Measurements from ENCODE around the gene NFIA.
"Not testable (repeated sequence)": the region's sequence is repeated elsewhere in the genome, so short reads cannot be mapped to it uniquely, and the experiment has no call there.

NFIA gene

DNA sequence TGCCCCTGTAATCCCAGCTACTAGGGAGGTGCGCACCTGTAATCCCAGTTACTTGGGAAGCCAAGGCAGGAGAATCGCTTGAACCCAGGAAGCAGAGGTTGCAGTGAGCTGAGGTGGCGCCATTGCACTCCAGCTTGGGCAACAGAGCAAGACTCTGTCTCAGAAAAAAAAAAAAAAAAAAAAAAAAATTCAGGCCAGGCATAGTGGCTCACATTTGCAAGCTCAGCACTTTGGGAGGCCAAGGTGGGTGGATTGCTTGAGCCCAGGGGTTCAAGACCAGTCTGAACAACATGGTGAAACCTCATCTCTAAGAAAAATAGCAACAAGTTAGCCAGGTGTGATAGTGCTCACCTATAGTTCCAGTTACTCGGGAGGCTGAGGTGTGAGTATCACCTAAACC, 20.8 kb upstream of the NFIA start:
- DNase-seq: not testable (repeated sequence)

DNA sequence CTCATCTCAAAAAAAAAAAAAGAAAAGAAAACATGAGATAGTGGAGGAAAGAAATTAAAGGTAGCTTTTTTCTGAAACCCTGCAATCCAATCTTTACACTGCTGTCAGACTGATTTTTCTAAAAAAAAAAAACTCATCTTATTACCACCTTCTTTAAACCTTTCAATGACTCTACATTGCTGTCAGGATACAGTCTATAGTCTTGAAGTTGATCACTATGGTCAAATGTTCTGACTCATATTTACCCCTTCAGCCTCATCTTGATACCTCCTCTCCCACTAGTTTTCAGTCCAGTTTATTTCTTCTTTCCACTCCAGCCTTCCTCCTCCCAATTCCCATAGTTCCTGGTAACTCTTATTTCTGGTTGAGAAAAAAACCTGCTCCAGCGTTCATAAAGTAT, 17.7 kb upstream of the NFIA start:
- DNase-seq: no peak

DNA sequence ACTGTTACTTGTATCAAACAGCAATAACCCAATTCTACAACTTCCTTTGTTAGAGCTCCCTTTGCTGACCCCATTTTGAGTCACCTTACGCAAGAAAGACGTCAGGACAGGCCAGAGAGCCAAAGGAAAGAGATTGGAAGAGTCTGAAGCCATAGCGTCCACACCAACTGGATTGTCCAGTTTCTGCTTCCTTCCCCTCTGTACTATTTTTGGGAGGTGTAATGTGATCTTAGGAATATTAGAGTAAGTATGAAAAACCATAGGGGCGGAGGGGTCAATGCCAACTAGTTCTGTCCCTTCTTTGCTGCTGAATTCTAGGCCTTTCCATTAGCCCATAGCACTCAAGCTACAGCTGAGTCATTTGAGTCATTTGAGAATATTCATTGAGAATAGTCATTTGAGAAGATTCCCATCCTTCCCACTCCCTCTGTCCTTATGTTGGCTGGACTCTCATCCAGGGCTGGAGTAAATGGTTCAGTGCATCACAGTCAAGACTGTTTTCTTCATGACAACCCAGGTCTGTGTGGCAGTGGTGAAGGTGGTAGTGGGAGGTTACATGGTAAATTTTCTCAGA, 14.8 kb upstream of the NFIA start:
- no peak for DNase-seq

DNA sequence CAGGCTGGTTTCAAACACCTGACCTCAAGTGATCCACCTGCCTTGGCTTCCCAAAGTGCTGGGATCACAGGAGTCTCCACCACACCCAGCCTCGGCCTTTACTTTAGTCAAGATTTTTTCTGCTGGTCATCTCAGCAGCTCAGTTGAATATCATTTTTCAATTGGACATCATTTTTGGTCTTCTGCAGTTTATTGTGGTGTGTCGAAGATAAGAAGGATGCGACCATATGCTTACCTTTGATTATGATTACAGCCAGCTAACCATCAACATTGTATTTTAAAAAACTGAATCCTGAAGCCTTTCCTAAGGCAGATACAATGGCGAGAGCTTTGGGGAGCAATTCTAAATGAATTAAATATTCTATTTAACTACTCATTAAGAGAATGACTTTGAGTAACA, 12.3 kb upstream of the NFIA start:
- DNase-seq: no peak

DNA sequence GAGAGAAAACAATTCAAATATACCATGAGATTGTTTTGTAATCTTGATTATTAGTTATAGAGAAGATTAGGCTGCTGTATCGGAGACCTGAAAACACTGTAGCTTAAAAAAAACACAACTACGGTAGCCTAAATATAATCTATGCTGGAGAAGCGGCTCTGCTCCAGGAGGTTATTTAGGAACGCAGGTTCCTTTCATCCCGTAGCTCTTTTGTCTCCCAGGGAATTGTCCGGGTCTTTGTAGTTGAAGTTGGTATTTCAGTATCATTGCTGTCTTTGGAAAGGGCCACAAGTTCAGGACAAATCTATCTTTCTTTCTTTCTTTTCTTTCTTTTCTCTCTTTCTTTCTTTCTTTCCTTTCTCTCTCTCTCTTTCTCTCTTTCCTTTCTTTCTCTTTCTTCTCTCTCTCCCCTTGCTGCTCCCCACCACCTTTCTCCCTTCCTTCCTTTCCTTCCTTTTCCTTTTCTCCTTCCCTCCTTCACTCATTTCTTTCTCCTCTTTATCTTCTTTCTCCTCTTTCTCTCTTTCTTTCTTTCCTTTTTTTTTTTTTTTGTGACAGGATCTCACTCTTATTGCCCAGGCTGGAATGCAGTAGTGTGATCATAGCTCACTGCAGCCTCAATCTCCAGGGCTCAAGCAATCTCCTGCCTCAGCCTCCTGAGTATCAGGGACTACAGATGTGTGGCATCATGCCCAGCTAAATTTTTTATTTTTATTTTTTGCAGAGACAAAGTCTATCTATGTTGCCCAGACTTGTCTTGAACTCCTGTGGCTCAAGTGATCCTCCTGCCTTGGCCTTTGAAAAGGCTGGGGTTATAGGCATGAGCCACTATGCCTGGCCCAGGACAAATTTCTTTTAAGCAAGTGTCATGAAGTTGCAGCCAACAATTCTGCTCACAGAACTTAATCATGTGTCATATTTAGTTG, 10.9 kb upstream of the NFIA start:
- no peak for DNase-seq

DNA sequence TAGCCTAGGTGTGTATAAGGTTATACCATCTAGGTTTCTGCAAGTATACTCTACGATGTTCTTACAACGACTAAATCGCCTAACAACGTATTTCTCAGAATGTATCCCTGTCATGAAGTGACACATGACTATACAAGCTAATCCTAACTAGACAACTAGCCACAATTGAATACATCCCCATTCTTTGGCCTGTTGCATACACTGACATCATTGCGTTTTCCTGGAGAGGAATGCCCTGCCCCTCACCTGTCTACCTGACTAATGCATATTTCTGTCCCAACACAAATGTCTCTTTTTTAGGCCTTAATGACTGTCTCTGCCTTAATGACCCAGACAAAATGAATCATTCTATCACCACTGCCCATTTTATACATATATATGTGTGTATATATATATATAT, 8.5 kb upstream of the NFIA start:
- no peak for DNase-seq

DNA sequence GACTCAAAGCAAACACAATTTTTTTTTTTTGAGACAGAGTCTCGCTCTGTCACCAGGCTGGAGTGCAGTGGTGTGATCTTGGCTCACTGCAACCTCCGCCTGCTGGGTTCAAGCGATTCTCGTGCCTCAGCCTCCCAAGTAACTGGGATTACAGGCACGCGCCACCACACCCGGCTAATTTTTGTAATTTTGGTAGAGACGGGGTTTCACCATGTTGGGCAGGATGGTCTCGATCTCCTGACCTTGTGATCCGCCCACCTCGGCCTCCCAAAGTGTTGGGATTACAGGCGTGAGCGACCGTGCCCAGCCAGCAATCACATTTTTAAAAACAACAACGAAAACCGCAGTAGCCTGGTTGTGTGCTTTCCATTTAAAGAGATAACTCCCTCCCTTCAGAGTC, 6.5 kb upstream of the NFIA start:
- not testable (repeated sequence) for DNase-seq

DNA sequence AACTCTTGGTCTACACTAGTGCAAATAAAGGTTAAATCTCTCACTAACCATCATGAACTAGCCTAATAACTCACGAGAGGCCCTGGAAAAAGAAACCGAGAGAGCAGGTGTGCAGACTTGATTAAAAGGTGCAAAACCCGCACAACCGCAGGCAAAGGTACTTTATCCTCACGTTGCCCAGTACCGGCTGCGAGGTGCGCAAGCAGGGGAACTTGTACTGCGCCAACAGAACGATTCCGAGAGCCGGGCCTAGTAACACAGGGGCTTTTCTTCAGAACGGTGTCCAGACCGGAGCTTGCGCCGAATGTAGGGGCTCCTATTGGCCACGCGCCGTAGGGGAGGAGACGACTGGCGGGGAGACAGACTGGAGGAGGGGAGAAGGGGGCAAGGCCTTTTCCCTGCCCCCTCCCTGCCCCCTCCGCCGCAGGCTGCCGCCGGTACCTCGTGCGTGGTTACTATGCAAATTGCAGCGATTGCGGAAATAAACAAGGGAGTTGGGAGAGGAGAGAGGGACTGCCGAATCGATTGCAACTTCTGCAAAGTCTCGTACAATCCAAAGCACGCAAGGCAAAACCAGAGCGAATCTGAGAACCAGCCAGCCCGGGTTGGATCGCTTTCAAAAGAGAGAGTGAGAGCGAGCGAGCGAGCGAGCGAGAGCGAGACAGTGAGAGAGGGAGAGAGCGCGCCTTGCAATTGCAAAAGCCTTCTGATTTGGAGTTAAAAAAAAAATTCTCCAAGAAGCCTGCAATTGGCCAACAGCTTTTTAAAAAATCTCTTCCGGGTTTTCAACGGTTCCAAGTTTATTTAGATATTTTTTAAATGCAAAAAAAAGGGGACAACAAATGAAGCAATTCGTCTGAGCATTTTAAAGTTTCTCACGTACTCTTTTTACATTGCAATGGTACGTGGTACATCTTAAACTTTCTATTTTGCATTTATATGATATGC, 5.4 kb upstream of the NFIA start:
- peak; percentile 94 for DNase-seq

DNA sequence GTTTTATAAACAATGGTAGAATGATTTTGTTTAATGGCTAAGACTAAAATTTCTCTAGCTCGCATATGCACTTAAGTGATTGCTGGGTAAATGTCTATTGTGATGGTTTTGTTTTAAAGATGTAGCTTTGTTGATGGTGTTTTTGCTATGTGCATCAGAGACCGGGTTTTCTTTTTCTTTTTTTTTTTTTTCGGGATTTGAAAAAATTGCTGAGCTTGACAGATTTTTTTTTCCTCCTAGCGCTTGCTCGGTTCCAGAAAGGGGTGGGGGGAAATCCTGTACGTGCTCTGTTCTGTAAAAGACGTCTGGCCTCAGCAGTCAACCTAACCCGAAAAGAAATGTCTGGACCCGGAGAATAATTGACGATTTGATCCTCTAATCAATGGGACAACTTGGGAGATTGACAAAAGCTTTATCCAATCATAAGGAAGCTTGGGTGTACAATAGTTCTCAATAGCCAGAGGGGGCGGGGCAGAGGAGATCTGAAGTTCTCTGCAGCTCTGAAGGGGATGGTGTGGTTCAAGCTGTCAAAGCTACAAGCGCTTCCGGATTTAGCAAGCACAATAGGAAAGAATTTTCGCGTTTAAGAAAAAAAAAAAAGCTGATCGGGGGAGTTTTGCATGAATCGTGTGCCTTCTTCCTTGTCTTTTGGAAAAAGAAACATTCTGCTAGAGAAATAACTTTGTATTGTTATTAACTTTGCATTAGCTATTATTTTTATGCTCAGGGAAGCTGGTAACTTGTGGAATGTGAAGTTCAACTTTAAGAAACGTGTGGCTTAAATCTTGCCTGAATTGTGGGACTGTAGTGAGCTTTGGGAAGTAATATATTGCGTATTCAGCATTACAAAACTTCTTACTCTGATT, 4.5 kb upstream of the NFIA start:
- DNase-seq: peak; percentile 95

DNA sequence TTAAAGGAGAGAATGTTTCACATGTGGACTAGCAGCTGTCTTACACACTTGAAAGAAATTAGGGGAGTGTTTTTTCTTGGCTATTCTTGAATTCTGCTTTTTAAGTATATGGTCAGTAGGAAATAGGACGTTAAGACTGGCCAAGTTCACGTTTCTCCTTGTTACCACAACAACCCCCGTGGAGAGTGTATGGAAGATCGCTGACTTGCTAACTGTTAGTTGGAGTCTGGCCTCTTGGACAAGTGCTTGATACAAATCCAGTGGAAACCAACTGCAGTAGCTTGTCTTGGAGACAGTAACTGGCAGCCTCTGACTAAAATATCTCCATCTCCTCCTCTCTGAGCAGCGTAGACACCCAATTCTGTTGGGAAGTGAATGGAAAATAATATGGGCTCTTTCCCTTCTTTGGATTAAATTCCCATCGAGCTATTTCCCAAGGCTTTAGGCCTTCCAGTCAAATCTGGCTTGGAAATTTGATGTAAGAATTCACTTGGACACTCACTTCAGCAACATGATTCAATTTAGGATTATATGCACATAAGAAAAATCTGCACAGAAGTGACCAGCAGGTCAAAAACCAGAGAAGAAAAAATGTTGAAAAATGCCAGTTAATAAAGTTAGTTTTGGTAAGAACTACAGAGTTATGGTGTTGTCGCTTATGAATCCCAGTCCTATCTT, 3.6 kb upstream of the NFIA start:
- peak; percentile 88 for DNase-seq

DNA sequence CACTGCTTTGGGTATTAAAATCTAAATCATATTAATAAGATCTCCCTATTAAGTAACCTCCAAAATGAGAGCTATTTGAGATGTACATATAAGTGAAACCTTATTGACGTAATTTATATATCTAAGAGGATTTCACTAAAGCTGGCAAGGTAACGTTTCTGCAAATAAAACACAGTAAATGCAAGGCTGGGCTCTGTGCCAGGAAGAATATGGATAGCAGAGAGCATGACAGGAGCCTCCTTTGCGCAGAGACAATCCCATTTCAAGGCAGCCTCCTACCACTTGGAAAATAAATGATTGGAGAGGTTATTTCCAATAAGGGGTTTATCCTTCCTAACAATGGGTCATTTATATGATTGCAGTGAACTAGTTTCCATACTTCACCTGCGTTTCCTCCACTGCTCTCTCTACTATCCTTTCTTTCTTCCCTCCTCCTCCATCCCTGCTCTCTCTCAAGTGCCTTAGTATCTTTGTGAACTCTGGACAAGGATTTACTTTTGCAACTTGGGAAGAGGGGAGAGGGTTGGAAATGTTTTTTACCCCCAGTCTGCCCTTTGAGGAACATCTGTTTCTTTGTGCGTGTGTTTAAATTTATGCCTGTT, 3.0 kb upstream of the NFIA start:
- peak; percentile 82 for DNase-seq

DNA sequence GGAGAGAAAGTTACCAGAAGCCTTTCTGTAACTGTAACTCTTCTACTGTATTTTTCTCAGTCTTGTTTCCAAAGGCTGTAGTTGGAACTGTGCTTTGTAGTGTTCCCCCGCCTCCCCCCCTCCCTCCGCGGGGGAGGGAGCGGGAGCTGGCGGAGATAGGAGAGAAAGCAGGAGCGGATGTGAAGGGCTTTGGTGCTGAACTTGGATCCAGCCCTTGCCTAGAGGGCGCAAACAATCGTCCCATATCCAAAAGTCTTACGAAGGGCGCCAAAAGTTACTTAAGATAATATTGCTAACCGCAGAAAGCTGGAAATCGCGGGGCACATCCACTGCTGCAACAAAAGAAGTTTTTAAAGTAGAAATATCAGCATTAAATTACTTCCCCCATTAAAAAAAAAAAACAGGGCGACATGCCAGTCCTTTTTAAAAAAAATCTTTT, 2.4 kb upstream of the NFIA start:
- peak; percentile 93 for DNase-seq

DNA sequence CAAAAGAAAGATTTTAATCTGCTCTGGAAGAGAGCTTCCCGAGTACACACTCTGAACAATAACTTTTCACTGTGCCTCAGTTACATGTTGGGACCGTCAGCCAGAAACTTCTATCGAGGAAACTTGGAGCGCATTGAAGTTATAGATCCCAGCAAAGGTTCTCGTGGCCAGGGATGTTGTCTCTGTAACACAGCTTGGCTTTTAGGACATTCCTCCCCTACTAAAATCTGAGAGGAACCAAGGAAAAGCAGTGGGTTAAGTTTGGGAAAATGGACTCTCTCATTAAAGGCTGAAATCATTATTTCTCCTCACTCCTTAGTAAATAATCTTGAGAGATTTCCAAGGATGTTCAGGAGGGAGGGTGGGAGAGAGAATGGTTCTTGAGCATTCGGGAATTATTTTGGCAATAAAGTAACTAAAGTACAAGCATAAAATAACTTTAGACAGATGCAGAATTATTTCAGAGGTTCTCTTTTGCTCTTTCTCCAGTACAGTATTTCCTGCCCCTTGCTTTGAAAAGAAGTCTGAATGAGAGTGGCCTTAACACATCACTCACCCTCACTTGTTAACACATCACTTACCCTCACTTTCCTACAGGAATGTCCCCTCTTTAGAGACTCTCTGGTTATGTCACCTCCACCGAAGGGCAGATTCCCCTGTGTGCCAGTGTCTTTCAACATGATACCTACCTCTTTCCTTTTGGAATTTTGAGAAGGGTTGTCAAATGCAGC, 1.8 kb upstream of the NFIA start:
- DNase-seq: peak; percentile 52

DNA sequence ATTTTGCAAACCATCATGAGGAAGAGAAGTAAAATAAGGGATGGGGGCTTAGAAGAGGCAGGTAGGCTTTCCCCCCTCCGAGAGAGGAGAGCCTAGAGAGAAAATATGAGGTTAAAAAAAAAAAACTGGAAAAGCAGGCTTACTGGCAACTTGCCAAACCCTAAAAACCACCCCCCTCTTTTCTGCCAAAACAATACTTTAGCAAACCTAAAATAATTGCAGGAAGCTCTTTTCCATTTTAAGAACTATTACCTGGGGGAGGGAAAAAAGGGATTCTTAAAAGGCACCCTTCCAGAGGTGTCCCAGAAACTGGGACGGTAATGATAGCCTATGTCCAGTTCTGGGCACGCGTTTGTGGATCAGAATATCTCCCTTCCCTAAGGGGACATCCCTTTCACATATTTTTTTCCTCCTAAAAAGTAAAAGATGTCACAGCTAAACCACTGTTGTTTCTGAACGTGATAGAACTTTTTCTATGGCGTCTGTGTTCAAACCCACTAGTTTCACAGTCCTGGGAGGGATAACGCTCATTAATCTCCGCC, 1.1 kb upstream of the NFIA start:
- DNase-seq: no peak

DNA sequence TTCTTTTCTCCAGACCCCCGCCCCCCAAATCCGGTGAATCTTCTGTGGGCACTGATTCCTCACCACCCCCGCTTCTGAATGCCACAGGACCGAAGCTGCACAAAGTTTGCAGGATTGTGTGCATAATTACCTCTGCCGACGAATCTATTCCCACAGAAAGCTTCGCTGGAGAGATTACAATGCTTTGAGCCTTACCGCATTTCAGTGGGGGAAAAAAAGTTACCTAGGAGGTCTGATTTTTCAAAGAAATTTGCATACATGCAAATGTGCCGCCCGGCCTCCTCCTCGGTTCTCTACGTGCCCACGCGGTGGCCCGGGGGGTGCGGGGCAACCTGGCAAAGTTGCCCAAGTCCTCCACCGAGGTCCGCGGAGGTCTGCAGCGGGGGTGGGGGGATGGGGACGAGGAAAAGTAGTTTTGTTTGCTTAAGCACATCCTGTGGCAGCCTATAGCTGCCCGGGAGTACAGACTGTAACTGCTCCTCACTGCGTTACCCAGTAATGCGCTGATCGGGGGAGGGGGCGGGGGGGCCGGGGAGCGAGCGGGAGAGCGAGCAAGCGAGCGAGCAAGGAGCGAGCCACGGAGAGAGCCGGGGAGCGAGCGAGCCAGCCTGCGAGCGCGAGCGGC, 563 bp upstream of the NFIA start:
- peak; percentile 81 for DNase-seq

DNA sequence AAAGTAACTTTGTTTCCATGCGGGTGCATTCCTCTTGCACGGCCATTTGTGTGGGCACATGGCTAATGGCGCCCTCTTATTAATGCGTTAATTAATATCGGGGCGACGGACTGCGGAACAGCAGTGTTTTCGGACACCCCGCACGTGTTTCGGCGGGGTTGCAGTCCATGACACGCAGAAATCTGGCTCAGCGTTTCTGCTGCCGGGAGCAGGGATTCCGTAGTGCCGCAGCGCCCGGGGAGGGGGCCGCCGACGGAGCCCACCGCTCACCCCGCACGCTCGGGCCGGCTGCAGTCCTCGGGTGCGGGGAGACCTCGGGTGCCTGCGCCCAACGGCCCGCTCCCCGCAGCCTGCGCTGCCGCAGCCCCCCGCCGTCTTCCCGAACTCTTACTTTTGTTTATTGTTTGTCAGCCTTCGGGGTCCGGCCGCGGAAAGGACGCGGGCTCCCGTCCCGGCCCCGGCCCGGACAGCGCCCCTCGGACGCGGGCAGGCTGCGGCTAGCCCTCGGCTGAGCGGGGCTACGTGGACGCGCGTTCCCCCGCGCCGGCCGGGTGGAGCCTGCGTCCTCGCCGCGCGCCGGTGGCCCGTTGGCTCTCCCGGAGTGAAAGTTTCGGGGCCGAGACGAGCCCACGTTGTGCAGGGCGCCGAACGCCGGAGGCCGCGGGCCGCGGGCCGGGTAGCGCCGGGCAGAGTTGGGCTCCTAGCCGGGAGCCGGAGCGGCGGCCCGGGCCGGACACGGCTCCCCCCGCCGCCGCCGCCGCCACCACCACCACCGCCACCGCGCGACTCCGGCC, 849 bp downstream of the NFIA start:
- peak; percentile 40 for DNase-seq

DNA sequence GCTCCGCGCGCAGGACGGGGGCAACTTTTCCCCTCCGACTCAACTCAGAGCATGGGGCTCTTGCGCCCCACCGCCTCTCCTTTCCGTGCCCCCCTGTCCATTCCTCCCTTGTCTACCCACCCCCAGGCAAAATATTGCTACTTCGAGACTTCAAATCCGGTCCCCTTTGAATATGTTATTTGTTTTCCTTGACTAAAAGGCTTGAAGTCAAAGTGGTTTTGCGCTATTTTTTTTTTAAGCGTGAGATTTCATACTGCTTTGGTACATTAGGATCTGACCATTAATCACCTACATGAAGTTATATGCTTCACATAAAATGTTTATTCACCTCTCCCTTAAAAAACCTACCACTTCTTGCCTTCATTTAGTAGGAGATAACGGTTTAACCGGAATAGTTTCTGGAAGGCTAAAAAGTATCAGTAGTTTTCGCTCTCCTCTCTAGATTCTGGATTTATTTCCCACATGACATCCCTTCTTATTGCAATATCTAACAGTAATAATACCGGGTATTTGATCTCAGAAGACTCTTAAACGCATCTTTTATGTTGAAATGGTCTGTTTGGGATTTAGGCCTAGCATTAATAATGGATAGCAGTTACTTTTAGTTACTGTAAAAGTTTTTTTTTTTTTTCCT, 1.6 kb downstream of the NFIA start:
- peak; percentile 28 for DNase-seq

DNA sequence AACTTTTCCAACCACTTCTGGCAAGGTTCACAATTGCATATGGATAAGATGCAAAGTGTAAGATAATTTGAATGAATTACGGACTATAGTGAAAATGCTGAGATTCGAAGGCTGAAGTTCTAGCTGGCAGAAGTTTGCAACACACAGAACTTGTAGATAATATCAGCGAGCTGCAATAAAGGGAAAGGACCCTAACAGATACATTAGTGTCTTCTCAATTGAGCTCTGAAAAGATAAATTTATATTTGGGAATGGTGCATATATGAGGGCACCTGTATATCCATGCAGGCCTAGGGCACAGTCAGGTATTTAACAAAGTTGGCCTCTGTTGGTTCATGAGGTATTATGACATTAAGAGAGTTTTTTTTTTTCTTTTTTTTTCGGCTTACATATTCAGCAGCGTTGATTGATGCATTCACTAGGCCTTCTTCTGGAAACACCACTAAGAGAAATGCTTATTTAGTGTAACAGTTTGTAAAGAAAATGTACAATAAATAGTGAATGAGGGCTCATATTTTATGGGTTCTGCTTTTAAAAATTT, 2.2 kb downstream of the NFIA start:
- no peak for DNase-seq

All from femur (tissue), 1 donor.